ENCODE results near the gene CARD11. TPM values are rescaled to one million over a fixed set of nuclear protein-coding genes. Genes with fewer than 3 reads are reported as not detected.

CARD11 gene
- total and polyA plus RNA-seq, 2 experiments from 2014 or later: 17.7 to 29.0 TPM

DNA sequence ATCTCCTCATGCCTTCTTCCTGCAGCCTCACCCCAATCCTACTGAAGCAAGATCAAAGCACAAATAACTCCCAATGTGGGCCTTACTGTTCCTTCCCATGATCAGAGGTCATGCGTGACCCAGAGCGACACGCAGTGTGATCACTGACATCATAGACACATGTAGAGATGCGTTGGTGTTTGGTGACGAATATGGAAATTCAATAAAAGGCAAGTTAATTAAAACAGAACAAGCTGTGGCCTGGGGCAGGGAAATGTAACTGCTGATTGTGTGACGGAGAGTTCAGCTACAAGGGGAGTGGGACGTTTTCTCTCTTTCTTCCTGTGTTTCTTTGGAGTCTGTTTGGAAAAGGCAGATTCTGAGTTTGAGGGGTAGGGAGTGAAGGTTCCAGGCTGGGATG is 34.8 kb upstream of the CARD11 start:
- Mint-ChIP-seq H3K27ac (no peak overlapping the region), H3K4me1 (peaks cover 5% of the 10 kb centered on the region; the same call in 2 of the 3 replicates), H3K27me3 (ENCODE audit: insufficient read depth, low read depth, poor library complexity) (peaks cover 6% of the 10 kb centered on the region), H3K9me3 (peaks cover 10% of the 10 kb centered on the region; the same call in 2 of the 3 replicates), H3K4me3 (no peak overlapping the region), H3K36me3 (ENCODE audit: low read depth) (no peaks in the 10 kb centered on the region; the same call in 2 of the 3 replicates)
- no peak for DNase-seq (ENCODE audit: low spot score)
- Histone ChIP-seq H3K27ac (ENCODE audit: low read depth) (no peak overlapping the region), H3K36me3 (ENCODE audit: insufficient read depth) (0 out of 2 replicates have a peak, but pooled peaks cover 3% of the 10 kb centered on the region), H3K4me3 (no peak overlapping the region), H3K4me1 (ENCODE audit: insufficient read depth) (no peaks in the 10 kb centered on the region), H3F3A (replicated peaks; ENCODE audit: low read depth) (no peaks in the 10 kb centered on the region), H2AFZ (no peak overlapping the region), H3K79me2 (replicated peaks; ENCODE audit: insufficient read depth) (no peaks in the 10 kb centered on the region), H4K20me1 (replicated peaks; ENCODE audit: insufficient read depth) (no peaks in the 10 kb centered on the region), H3K9me2 (ENCODE audit: insufficient read depth) (no peaks in the 10 kb centered on the region), H3K4me2 (no peak overlapping the region), H3K27me3 (ENCODE audit: insufficient read depth) (no peaks in the 10 kb centered on the region)
- no peak for ATAC-seq
- TF ChIP-seq, protein P1, sequence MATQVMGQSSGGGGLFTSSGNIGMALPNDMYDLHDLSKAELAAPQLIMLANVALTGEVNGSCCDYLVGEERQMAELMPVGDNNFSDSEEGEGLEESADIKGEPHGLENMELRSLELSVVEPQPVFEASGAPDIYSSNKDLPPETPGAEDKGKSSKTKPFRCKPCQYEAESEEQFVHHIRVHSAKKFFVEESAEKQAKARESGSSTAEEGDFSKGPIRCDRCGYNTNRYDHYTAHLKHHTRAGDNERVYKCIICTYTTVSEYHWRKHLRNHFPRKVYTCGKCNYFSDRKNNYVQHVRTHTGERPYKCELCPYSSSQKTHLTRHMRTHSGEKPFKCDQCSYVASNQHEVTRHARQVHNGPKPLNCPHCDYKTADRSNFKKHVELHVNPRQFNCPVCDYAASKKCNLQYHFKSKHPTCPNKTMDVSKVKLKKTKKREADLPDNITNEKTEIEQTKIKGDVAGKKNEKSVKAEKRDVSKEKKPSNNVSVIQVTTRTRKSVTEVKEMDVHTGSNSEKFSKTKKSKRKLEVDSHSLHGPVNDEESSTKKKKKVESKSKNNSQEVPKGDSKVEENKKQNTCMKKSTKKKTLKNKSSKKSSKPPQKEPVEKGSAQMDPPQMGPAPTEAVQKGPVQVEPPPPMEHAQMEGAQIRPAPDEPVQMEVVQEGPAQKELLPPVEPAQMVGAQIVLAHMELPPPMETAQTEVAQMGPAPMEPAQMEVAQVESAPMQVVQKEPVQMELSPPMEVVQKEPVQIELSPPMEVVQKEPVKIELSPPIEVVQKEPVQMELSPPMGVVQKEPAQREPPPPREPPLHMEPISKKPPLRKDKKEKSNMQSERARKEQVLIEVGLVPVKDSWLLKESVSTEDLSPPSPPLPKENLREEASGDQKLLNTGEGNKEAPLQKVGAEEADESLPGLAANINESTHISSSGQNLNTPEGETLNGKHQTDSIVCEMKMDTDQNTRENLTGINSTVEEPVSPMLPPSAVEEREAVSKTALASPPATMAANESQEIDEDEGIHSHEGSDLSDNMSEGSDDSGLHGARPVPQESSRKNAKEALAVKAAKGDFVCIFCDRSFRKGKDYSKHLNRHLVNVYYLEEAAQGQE (IDR thresholded peaks at IDR 0.05; ENCODE audit: unreplicated experiment): no peak
- TF ChIP-seq, protein P2, sequence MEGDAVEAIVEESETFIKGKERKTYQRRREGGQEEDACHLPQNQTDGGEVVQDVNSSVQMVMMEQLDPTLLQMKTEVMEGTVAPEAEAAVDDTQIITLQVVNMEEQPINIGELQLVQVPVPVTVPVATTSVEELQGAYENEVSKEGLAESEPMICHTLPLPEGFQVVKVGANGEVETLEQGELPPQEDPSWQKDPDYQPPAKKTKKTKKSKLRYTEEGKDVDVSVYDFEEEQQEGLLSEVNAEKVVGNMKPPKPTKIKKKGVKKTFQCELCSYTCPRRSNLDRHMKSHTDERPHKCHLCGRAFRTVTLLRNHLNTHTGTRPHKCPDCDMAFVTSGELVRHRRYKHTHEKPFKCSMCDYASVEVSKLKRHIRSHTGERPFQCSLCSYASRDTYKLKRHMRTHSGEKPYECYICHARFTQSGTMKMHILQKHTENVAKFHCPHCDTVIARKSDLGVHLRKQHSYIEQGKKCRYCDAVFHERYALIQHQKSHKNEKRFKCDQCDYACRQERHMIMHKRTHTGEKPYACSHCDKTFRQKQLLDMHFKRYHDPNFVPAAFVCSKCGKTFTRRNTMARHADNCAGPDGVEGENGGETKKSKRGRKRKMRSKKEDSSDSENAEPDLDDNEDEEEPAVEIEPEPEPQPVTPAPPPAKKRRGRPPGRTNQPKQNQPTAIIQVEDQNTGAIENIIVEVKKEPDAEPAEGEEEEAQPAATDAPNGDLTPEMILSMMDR (conservative IDR thresholded peaks at IDR 0.05; ENCODE audit: low read depth in 2 of 2): no peak

DNA sequence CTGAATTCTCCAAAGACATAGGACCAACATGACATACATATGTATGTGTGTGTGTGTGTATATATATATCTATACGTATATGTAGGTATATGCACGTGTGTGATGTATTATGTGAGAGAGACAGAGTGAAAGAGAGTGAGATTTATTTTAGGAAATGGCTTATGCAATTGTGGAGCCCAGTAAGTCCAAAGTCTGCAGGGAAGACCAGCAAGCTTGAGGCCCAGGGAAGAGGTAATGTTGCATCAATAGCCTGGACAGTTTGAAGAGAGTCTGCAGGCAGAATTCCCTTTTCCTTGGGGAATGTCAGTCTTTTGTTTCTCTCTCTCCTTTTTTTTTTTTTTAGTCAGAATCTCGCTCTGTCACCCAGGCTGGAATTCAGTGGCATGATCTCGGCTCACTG is 33.0 kb upstream of the CARD11 start:
- Histone ChIP-seq H3K4me2 (no peak overlapping the region), H3K27me3 (ENCODE audit: insufficient read depth) (no peaks in the 10 kb centered on the region), H2AFZ (no peak overlapping the region), H3K27ac (ENCODE audit: low read depth) (no peak overlapping the region), H3K4me1 (ENCODE audit: insufficient read depth) (no peaks in the 10 kb centered on the region), H3K9me2 (ENCODE audit: insufficient read depth) (no peaks in the 10 kb centered on the region), H3K79me2 (replicated peaks; ENCODE audit: insufficient read depth) (no peaks in the 10 kb centered on the region), H3K4me3 (no peak overlapping the region), H4K20me1 (replicated peaks; ENCODE audit: insufficient read depth) (no peaks in the 10 kb centered on the region), H3F3A (replicated peaks; ENCODE audit: low read depth) (no peaks in the 10 kb centered on the region), H3K36me3 (ENCODE audit: insufficient read depth) (0 out of 2 replicates have a peak, but pooled peaks cover 3% of the 10 kb centered on the region)
- Mint-ChIP-seq H3K27ac (no peak overlapping the region), H3K9me3 (peaks cover 11% of the 10 kb centered on the region; the same call in 2 of the 3 replicates), H3K27me3 (ENCODE audit: insufficient read depth, low read depth, poor library complexity) (peaks cover 6% of the 10 kb centered on the region), H3K4me1 (peaks cover 5% of the 10 kb centered on the region; the same call in 2 of the 3 replicates), H3K36me3 (ENCODE audit: low read depth) (no peaks in the 10 kb centered on the region; the same call in 2 of the 3 replicates), H3K4me3 (no peak overlapping the region)
- ATAC-seq (no peak), DNase-seq (ENCODE audit: low spot score) (no peak)
- TF ChIP-seq ZNF331 (CRISPR knock-in tag; IDR thresholded peaks at IDR 0.05; ENCODE audit: low read depth): no peak
- TF ChIP-seq JUNB (IDR thresholded peaks at IDR 0.05; ENCODE audit: unreplicated experiment): no peak
- TF ChIP-seq NANOG (IDR thresholded peaks at IDR 0.05; ENCODE audit: borderline replicate concordance): no peak
- TF ChIP-seq ZNF114 (CRISPR knock-in tag; IDR thresholded peaks at IDR 0.05): no peak
- no peak for TF ChIP-seq POLR2AphosphoS5 (IDR thresholded peaks at IDR 0.05; ENCODE audit: low read depth)
- TF ChIP-seq, protein P3, sequence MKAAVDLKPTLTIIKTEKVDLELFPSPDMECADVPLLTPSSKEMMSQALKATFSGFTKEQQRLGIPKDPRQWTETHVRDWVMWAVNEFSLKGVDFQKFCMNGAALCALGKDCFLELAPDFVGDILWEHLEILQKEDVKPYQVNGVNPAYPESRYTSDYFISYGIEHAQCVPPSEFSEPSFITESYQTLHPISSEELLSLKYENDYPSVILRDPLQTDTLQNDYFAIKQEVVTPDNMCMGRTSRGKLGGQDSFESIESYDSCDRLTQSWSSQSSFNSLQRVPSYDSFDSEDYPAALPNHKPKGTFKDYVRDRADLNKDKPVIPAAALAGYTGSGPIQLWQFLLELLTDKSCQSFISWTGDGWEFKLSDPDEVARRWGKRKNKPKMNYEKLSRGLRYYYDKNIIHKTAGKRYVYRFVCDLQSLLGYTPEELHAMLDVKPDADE (IDR thresholded peaks at IDR 0.05): no peak
- TF ChIP-seq STAT1 (IDR thresholded peaks at IDR 0.05; ENCODE audit: unreplicated experiment): no peak
- no peak for TF ChIP-seq EZH2 (IDR thresholded peaks at IDR 0.05; ENCODE audit: low read depth, unreplicated experiment)
- TF ChIP-seq, protein P2 (conservative IDR thresholded peaks at IDR 0.05; ENCODE audit: low read depth in 2 of 2): no peak
- TF ChIP-seq, protein P1 (IDR thresholded peaks at IDR 0.05; ENCODE audit: unreplicated experiment): no peak
